Fibroblast of the conjunctiva (primary cell): ENCODE measurements around the gene RNF169.

Experiments
- DNase-seq: peaks from one replicate; pipeline ENCODE4 v3.0.0-alpha.2; 2010; ENCODE audit warnings: low read depth

The RNF169 gene

GRCh38 chr11:74770456-74770855, 21.8 kb downstream of the RNF169 start:
- DNase-seq: no peak

- no peak for DNase-seq
Observed at GRCh38 chr11:74771139-74771538, 22.5 kb downstream of the RNF169 start.

DNA sequence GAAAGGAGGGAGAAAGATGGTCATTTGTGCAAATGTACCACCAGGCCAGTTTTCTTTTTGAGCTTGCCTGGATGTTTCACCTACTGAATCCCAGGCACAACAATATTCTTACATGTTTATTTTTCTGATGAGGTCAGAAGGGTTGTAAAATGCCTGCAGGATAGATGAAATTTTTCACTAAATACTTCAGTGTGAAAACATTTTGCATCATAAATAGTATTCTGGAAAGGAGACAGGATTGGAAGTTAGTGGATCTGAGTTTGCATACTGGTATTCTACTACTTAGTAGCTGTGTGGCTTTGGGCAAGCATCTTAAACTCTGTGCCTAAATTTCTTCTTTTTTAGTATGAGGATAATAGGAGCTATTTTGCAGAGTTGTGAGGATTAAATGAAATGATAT, 24.8 kb downstream of the RNF169 start:
- no peak for DNase-seq

GRCh38 chr11:74775762-74776161, 27.1 kb downstream of the RNF169 start:
- DNase-seq: no peak

GRCh38 chr11:74776546-74776945, 27.9 kb downstream of the RNF169 start:
- no peak for DNase-seq

GRCh38 chr11:74777038-74777437, 28.4 kb downstream of the RNF169 start:
- no peak for DNase-seq

DNA sequence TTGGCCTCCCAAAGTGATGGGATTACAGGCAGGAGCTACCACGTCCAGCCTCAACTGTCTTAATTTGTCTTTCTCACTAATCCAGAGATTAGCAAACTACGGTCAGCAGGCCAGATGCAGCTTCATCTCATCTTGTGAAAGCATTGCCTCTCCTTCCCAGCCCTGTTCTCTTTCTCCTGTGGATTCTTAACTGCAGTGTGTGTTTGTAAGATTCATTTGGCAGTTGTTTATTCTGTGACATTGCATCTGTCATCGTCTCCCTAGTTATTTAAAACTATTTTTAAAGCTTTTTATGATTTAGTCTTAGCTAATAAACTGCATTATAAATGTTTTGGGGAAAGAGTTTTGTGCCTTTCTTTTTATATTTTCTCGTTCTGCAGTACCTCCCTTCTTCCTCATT, 29.2 kb downstream of the RNF169 start:
- no peak for DNase-seq

DNA sequence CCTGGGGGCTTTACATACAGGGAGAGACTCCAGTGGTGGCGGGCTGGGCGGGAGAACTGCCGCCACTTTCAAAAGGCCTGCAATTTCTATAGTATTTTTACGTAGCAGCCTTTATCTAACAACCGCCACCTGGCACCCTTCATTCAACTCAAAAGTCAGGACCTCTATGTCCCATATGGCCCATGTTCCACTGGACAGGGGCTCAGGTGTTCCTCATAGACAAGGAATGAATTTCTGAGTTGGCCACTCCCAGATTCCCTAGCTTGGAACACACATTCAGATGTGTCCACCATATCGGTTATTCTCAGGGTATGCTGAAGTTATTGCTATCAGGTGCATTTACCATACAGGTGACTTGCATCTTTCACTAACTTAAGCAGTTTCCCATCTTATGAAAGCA, 29.9 kb downstream of the RNF169 start:
- DNase-seq: no peak

GRCh38 chr11:74780248-74781005, 31.8 kb downstream of the RNF169 start:
- DNase-seq: no peak

DNA sequence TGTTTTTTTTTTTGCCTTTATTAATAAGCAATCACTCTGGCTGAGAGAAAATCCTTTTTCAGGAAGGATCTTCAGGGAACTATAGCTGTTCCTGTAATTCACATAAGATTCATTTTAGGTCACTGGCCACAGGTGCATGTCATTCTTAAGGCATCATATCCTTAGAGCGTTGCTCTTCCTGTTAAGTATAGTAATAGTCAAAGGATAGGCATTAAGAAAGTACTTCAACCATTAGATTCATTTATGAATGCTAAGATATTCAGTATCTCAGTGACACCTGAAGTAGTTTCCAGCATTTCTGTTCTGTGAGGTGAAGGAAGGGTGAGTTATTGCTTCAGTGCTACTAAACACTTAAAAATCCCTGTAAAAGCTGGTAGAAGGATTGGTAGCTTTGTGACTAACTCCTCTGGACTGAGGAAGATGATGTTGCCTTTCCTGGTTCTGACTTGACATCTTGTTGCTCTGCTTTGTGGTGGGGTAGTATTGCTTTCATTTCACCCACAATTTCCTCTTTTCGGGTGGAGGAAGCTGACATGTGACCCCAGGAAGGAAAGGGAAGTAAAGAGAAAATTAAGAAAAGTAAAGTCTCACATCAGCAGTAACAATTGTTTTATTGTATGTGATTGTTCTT, 34.7 kb downstream of the RNF169 start:
- DNase-seq: peak; percentile 6

DNA sequence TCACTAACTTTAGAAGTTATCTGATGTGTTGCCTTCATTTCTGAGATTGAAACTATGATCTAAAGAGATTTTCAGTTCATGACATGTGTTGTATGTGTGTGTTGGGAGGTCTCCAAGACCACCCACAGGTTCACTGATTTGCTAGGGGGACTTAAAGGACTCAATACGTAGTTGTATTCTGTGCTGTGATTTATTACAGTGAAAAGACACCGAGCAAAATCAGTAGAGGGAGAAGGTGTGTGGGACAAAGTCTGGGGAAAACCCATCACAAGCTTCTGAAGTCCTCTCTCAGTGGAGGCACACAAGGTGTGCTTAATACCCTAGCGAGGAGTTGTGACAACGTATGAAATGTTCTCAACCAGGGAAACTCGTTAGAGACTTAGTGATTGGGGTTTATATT, 35.6 kb downstream of the RNF169 start:
- no peak for DNase-seq

DNA sequence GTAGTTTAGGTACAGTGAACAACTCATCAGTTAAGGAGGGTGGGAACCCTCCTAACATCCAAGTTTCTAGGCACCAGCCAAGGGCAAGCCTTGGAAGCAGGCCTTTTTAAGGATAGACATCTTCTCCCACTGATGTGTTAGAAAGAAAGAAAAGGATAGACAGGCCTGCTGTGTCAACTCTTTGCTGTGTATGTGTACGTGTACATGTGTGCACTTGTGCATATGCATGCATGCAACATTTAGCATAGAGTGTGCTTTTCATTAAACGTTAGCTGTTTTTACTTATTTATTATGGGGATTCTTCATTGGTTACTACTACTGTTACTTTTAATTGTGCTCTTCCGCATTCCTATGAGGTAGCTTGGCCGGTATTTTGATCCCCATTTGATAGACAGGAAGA, 36.1 kb downstream of the RNF169 start:
- no peak for DNase-seq

GRCh38 chr11:74786574-74786973, 37.9 kb downstream of the RNF169 start:
- DNase-seq: no peak

DNA sequence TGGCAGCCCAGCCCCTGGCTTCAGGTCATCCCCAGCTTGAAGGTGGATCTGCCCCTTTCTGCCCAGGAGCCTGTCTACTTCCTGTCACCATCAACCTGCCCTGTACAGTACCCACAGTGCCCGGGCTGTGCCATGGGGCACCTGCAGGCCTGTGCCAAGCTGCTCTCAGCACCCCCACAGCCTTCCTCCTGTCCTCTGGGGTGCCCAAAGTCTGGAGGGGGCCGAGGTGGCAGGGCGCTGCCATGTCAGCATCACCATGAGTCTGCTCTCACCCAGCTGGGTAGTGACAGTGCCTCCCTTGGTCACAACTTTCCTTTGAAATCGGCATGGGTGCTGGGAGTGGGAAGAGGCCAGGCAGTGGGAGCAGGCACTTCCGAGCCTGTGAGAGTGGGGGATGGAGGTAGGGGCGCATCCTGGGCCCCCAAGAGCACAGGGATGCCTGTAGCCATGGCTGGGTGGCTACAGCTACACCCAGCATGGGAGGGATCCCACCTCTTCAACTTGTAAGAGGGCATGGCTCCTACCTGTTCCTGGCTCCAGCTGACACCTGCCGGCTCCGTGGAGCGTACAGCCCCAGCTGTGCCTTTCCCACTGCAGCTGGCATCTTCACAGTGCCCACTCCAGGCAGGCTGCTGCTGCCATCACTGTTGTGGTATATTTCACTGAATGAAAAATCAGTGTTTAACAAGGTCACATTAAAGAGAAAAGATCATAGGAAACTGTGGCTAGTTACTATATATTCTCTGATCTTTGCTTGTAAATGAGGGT, 42.9 kb downstream of the RNF169 start:
- DNase-seq: no peak

DNA sequence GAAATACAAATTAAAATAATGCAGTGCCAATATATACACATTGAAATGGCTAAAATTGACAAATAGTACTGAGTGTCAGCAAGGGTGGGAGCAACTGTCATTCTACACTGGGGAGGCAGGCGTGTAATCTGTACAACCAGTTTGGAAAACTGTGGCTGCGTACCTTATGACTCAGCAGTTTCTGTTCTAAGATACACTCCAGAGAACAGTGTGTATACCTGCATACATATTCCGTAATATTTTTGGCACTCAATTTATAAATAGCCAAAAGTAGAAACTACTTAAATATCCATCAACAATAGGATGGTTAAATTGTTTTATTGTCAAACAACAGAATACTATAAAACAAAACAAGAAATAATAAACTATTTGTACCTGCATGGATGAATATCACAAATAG, 57.6 kb downstream of the RNF169 start:
- no peak for DNase-seq

DNA sequence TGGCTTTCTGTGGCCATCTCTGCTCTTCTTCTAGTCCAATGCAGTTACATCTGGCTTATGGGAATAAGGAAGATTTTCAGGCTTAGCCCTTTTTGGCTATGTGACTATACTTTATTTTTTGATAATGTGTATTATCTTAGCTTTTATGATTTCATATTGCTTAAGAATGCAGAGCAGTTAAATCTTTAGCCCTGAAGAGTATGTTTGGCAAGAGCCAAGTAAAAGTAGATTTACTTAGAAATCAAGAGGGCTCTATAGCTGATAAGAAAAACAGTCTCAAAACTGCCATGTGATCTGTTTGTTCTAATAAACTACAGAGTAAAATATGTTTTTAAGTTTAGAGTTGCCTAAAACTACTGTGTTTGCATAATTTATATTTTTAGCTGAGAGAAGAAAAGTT, 61.2 kb downstream of the RNF169 start:
- DNase-seq: no peak

GRCh38 chr11:74815966-74816365, 67.3 kb downstream of the RNF169 start:
- no peak for DNase-seq

DNA sequence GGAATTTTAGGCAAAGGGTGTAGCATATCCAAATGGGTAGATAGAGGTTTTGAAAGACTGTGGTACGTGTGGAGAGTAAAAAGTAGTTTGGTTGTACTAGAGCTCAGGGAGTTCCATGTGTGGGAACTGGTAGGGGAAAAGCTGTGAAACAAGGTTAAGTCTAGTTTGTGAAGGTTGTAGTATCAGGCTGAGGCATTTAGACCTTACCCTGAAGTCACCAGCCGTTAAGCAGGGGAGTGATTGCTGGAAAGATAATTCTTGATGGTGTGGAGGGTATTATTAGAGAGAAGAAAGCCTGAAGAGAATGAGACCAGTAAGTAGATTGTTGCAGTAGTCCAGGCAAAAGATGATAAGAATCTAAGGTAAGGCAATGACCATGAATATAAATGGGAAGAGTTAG, 68.0 kb downstream of the RNF169 start:
- no peak for DNase-seq

- no peak for DNase-seq
Observed at GRCh38 chr11:74818283-74818946, 69.8 kb downstream of the RNF169 start.

DNA sequence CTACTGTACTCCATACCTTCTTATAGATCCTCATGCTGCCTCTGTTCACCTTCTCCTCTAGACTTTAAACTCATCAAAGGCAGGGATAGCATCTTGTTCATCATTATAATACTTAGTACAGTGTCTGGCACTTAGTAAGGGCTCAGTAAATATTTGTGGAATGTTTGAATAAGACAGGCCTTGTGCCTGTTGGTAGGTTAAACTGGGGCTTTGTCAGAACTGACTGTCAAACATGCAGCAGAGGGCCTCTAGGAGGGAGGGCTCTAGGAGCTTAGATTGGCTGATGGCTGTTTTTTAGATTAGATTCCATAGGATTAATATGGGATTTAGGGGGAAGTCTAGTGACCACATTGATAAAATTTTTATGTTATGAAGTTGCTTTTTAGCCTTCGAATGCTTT, 70.8 kb downstream of the RNF169 start:
- DNase-seq: no peak

DNA sequence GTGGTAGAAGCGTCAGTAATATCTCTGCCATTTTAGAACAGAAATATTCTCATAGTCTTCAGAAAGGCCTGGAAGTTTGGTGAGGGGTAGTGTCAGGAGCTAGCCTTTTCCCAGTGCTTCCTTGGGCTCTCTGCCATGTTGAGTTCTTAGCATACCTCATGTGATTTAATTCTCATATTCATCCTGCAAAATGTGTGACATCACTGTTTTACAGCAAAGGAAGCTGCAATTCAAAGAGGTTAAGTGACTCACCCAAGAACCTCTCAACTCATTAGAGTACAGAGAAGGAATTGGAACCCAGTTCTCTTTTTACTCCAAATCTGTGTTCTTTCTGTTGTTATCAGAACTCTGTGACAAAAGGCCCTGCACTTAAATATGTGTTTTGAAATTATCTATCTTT, 72.1 kb downstream of the RNF169 start:
- peak; percentile 50 for DNase-seq

DNA sequence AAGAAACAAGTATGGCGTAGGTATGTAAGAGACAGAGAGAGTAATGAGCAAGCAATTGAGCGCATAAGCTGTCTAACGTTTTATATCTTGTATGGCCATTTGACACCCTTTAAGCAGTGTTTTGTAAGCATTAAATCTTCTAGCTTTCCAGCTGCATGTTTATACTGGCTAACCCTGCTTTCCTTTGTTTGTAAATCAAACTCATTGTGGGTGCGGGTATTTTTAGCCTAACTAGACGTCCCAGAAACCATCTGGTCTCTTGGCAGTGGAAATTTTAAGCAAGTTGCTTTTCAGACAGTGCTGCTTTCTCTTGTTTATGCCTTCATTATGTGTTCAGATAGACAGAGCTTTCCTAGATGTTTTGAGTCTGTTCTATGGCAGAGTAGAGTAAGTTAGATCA, 73.5 kb downstream of the RNF169 start:
- DNase-seq: peak; percentile 35
